NCI-H2196 (cell line): ENCODE results near the gene TMEM94.
"Not testable (repeated sequence)": the region's sequence is repeated elsewhere in the genome, so short reads cannot be mapped to it uniquely, and the experiment has no call there.

Experiments
- DNase-seq: peaks from one replicate; lab custom pipeline; 2025; ENCODE audit not compliant: unreplicated experiment; lab: John Stamatoyannopoulos, UW

TMEM94 gene

GRCh38 chr17:75445296-75445695 lies 11.1 kb upstream of the TMEM94 start:
- DNase-seq, result no peak

- DNase-seq, result not testable (repeated sequence)
Observed at GRCh38 chr17:75445896-75446295, 10.5 kb upstream of the TMEM94 start.

- no peak for DNase-seq
Observed at GRCh38 chr17:75447951-75448856, 8.2 kb upstream of the TMEM94 start.

GRCh38 chr17:75450270-75450669 lies 6.2 kb upstream of the TMEM94 start:
- no peak for DNase-seq

- DNase-seq, result peak; percentile 14
Observed at GRCh38 chr17:75454193-75454592, 2.2 kb upstream of the TMEM94 start.

- not testable (repeated sequence) for DNase-seq
Observed at GRCh38 chr17:75454672-75455071, 1.8 kb upstream of the TMEM94 start.

GRCh38 chr17:75456039-75456416 lies 407 bp upstream of the TMEM94 start:
- DNase-seq, result no peak

- DNase-seq, result peak; percentile 28
Observed at GRCh38 chr17:75457047-75457654, 716 bp downstream of the TMEM94 start.

GRCh38 chr17:75459246-75459589 lies 2.8 kb downstream of the TMEM94 start:
- no peak for DNase-seq

GRCh38 chr17:75459590-75460267 lies 3.3 kb downstream of the TMEM94 start:
- DNase-seq, result no peak

GRCh38 chr17:75460295-75460694 lies 3.9 kb downstream of the TMEM94 start:
- DNase-seq, result no peak

GRCh38 chr17:75463603-75464002 lies 7.2 kb downstream of the TMEM94 start:
- DNase-seq, result no peak

- no peak for DNase-seq
Observed at GRCh38 chr17:75465039-75465438, 8.6 kb downstream of the TMEM94 start.

GRCh38 chr17:75468291-75468754 lies 11.9 kb downstream of the TMEM94 start:
- peak; percentile 8 for DNase-seq

GRCh38 chr17:75468779-75469373 lies 12.4 kb downstream of the TMEM94 start:
- no peak for DNase-seq

- no peak for DNase-seq
Observed at GRCh38 chr17:75471207-75471606, 14.8 kb downstream of the TMEM94 start.

- peak; percentile 96 for DNase-seq
Observed at GRCh38 chr17:75472119-75472518, 15.7 kb downstream of the TMEM94 start.

GRCh38 chr17:75473246-75473645 lies 16.8 kb downstream of the TMEM94 start:
- DNase-seq, result no peak

- no peak for DNase-seq
Observed at GRCh38 chr17:75474736-75475135, 18.3 kb downstream of the TMEM94 start.

- DNase-seq, result no peak
Observed at GRCh38 chr17:75475144-75475835, 18.9 kb downstream of the TMEM94 start.

GRCh38 chr17:75475851-75476250 lies 19.4 kb downstream of the TMEM94 start:
- DNase-seq, result no peak
